Hematopoietic multipotent progenitor cell treated with erythropoietin and hydrocortisone succinate and interleukin-3 and kit ligand, for 17 days (in vitro differentiated cells): ENCODE data around the gene TRIM8.

Source experiments
- DNase-seq: peaks from one replicate; pipeline ENCODE4 v3.0.0-alpha.2; 2015; ENCODE audit warnings: low spot score

TRIM8 gene

GRCh38 chr10:102701796-102702195 is 57.5 kb downstream of the TRIM8 start:
- DNase-seq: no peak

DNA sequence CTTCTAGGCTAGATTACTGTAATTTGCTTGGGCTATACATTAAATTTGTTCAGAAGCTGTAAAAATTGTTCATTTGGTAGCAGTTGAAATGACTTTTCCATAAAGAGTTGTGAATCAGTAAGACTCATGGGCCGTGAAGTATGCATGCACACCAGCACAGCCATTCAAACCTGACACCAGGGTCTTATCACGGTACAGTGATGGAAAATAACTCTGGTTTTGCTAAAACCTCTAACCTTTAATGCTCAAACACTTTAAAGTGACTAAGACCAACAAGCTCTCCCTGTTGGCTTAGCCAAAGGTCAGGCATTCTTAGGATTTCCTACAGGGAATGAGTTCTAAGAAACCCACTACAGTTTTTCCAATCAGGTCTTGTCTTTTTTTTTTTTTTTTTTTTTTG is 58.5 kb downstream of the TRIM8 start:
- DNase-seq: no peak

GRCh38 chr10:102704915-102705314 is 60.6 kb downstream of the TRIM8 start:
- DNase-seq: no peak

DNA sequence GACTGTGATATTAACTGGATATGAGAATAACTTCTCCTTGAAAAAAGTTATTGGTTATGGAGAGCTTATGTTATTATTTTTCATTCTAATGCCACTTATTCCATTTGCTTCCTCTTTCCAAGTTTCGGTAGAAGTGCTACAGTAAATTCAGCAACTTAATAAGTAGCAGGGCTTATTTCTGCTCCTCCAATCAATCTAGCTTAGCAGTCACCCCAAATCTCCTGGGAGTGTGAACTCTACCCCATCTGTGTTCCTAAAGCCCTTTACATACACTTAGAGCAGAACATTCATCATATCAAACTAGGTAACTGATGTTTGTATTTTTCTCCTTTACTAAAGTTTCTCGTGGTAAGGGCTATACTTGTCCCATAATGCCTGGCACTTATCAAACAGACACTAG is 61.3 kb downstream of the TRIM8 start:
- no peak for DNase-seq
